Nephron (organoid): ENCODE data around the gene ADGRD2.

ENCODE experiments used
- H3K27ac Mint-ChIP-seq, 3 experiments: 2 replicates each; pipeline ENCODE4 v1.8.0; 2020; ENCODE audit warnings: mixed read lengths in 3 of 3, mild to moderate bottlenecking in 2 of 3, moderate library complexity in 1 of 3
- H3K27me3 Mint-ChIP-seq: 2 replicates; pipeline ENCODE4 v1.8.0; 2021; ENCODE audit warnings: low read depth, mild to moderate bottlenecking, moderate library complexity, mixed read lengths
- H3K36me3 Mint-ChIP-seq: 2 replicates; pipeline ENCODE4 v1.8.0; 2020; ENCODE audit warnings: low read depth, mixed read lengths
- H3K4me1 Mint-ChIP-seq: 2 replicates; pipeline ENCODE4 v1.8.0; 2020; ENCODE audit warnings: mixed read lengths
- H3K4me3 Mint-ChIP-seq, 3 experiments: 2 replicates each; pipeline ENCODE4 v1.8.0; 2020; ENCODE audit warnings: mild to moderate bottlenecking in 3 of 3, mixed read lengths in 3 of 3, moderate library complexity in 2 of 3
- H3K9me3 Mint-ChIP-seq: 2 replicates; pipeline ENCODE4 v1.8.0; 2020; ENCODE audit warnings: mixed read lengths
- CTCF ChIP-seq, 3 experiments: fragments of 200-600 bp; sonication (generic); IDR thresholded peaks; one replicate each; pipeline ENCODE4 v1.5.0; 2021; ENCODE audit warnings: antibody characterized with exemption in 3 of 3; ENCODE audit not compliant: unreplicated experiment in 3 of 3

The ADGRD2 gene

GRCh38 chr9:124462739-124463138 is 12.5 kb downstream of the ADGRD2 start:
- no peaks in the 10 kb centered on the region for H3K36me3 Mint-ChIP-seq
- no peak overlapping the region for H3K27ac Mint-ChIP-seq
- H3K4me1 Mint-ChIP-seq: no peaks in the 10 kb centered on the region
- H3K27me3 Mint-ChIP-seq: peaks cover 34% of the 10 kb centered on the region
- H3K9me3 Mint-ChIP-seq: peaks cover 2% of the 10 kb centered on the region
- no peak for TF ChIP-seq CTCF (IDR thresholded peaks at IDR 0.05; ENCODE audit: unreplicated experiment in 3 of 3)
- H3K4me3 Mint-ChIP-seq: no peak overlapping the region

GRCh38 chr9:124465736-124466135 is 15.5 kb downstream of the ADGRD2 start:
- Mint-ChIP-seq H3K27ac (no peak overlapping the region), H3K27me3 (peaks cover 25% of the 10 kb centered on the region), H3K9me3 (peaks cover 2% of the 10 kb centered on the region), H3K4me1 (no peaks in the 10 kb centered on the region), H3K36me3 (no peaks in the 10 kb centered on the region), H3K4me3 (no peak overlapping the region)
- no peak for TF ChIP-seq CTCF (IDR thresholded peaks at IDR 0.05; ENCODE audit: unreplicated experiment in 3 of 3)

GRCh38 chr9:124467410-124468060 is 17.3 kb downstream of the ADGRD2 start:
- H3K36me3 Mint-ChIP-seq: no peaks in the 10 kb centered on the region
- no peak overlapping the region for H3K4me3 Mint-ChIP-seq
- H3K4me1 Mint-ChIP-seq: no peaks in the 10 kb centered on the region
- H3K27ac Mint-ChIP-seq: no peak overlapping the region
- peaks cover 31% of the 10 kb centered on the region for H3K27me3 Mint-ChIP-seq
- no peak for TF ChIP-seq CTCF (IDR thresholded peaks at IDR 0.05; ENCODE audit: unreplicated experiment in 3 of 3)
- H3K9me3 Mint-ChIP-seq: peaks cover 2% of the 10 kb centered on the region

GRCh38 chr9:124468061-124468740 is 17.9 kb downstream of the ADGRD2 start:
- H3K4me1 Mint-ChIP-seq: no peaks in the 10 kb centered on the region
- no peak for TF ChIP-seq CTCF (IDR thresholded peaks at IDR 0.05; ENCODE audit: unreplicated experiment in 3 of 3)
- H3K9me3 Mint-ChIP-seq: no peaks in the 10 kb centered on the region
- no peak overlapping the region for H3K27ac Mint-ChIP-seq
- H3K36me3 Mint-ChIP-seq: no peaks in the 10 kb centered on the region
- no peak overlapping the region for H3K4me3 Mint-ChIP-seq
- peaks cover 33% of the 10 kb centered on the region for H3K27me3 Mint-ChIP-seq

GRCh38 chr9:124469011-124469832 is 19.0 kb downstream of the ADGRD2 start:
- Mint-ChIP-seq H3K4me3 (no peak overlapping the region), H3K36me3 (no peaks in the 10 kb centered on the region), H3K9me3 (no peaks in the 10 kb centered on the region), H3K27me3 (peaks cover 37% of the 10 kb centered on the region), H3K27ac (no peak overlapping the region), H3K4me1 (no peaks in the 10 kb centered on the region)
- TF ChIP-seq CTCF (IDR thresholded peaks at IDR 0.05; ENCODE audit: unreplicated experiment in 3 of 3): no peak
